HG02763 (cell line): ENCODE data around the gene TGFBR3.
A peak's percentile ranks its signal among the peaks of the same experiment; 100 is the strongest.

Experiments used
- ATAC-seq: cut with Tn5 transposase; IDR thresholded peaks from one replicate; pipeline ENCODE4 v1.9.1; 2021; ENCODE audit warnings: mild to moderate bottlenecking, moderate library complexity; ENCODE audit not compliant: unreplicated experiment

The TGFBR3 gene

GRCh38 chr1:91764471-91765115 lies 121.4 kb downstream of the TGFBR3 start:
- ATAC-seq = no peak

- no peak for ATAC-seq
Observed at GRCh38 chr1:91763252-91763651, 122.7 kb downstream of the TGFBR3 start.

- ATAC-seq = no peak
Observed at GRCh38 chr1:91761295-91761721, 124.6 kb downstream of the TGFBR3 start.

GRCh38 chr1:91760512-91760911 lies 125.4 kb downstream of the TGFBR3 start:
- no peak for ATAC-seq

- no peak for ATAC-seq
Observed at GRCh38 chr1:91759076-91759475, 126.9 kb downstream of the TGFBR3 start.

- no peak for ATAC-seq
Observed at GRCh38 chr1:91757763-91758460, 128.0 kb downstream of the TGFBR3 start.

- ATAC-seq = no peak
Observed at GRCh38 chr1:91755702-91756287, 130.2 kb downstream of the TGFBR3 start.

GRCh38 chr1:91754816-91755580 lies 131.0 kb downstream of the TGFBR3 start:
- ATAC-seq = peak; percentile 6

GRCh38 chr1:91754348-91754747 lies 131.6 kb downstream of the TGFBR3 start:
- peak; percentile 41 for ATAC-seq

- ATAC-seq = no peak
Observed at GRCh38 chr1:91753878-91754277, 132.1 kb downstream of the TGFBR3 start.

GRCh38 chr1:91752324-91752723 lies 133.6 kb downstream of the TGFBR3 start:
- peak; percentile 52 for ATAC-seq

GRCh38 chr1:91751275-91751674 lies 134.7 kb downstream of the TGFBR3 start:
- ATAC-seq = no peak

- ATAC-seq = no peak
Observed at GRCh38 chr1:91750398-91750996, 135.5 kb downstream of the TGFBR3 start.

GRCh38 chr1:91749788-91750231 lies 136.1 kb downstream of the TGFBR3 start:
- no peak for ATAC-seq

GRCh38 chr1:91747666-91748065 lies 138.3 kb downstream of the TGFBR3 start:
- ATAC-seq = no peak

- no peak for ATAC-seq
Observed at GRCh38 chr1:91746728-91747338, 139.1 kb downstream of the TGFBR3 start.

- no peak for ATAC-seq
Observed at GRCh38 chr1:91745640-91746373, 140.1 kb downstream of the TGFBR3 start.

- ATAC-seq = no peak
Observed at GRCh38 chr1:91744953-91745639, 140.9 kb downstream of the TGFBR3 start.

- ATAC-seq = no peak
Observed at GRCh38 chr1:91742848-91743292, 143.1 kb downstream of the TGFBR3 start.
